Large intestine (tissue), 1 donor: ENCODE results near the gene SMPDL3B. TPM values are rescaled to one million over a fixed set of nuclear protein-coding genes. Genes with fewer than 3 reads are reported as not detected.

ENCODE experiments used
- polyA plus RNA-seq: library from polyadenylated mRNA; unstranded; fragments of 120-200 nt; gene quantifications from one replicate; pipeline ENCODE4 v1.2.1, GENCODE V29; 2013

SMPDL3B gene
- polyA plus RNA-seq, 1 donor, result 17.0 TPM

Other genes with a start within 250 kb of the SMPDL3B start
- gene FAM76A, start 209.0 kb upstream of the SMPDL3B start, polyA plus RNA-seq, result 9.7 TPM
- gene STX12, start 161.8 kb upstream of the SMPDL3B start, polyA plus RNA-seq, result 66.2 TPM
- gene PPP1R8, start 104.2 kb upstream of the SMPDL3B start, polyA plus RNA-seq, result 37.7 TPM
- 4.9 TPM for gene THEMIS2, start 62.5 kb upstream of the SMPDL3B start, polyA plus RNA-seq
- gene RPA2, start 20.4 kb upstream of the SMPDL3B start, polyA plus RNA-seq, result 30.1 TPM
- 7.8 TPM for gene XKR8, start 25.0 kb downstream of the SMPDL3B start, polyA plus RNA-seq
- 16.7 TPM for gene EYA3, start 153.6 kb downstream of the SMPDL3B start, polyA plus RNA-seq
- gene PTAFR, start 241.7 kb downstream of the SMPDL3B start, polyA plus RNA-seq, result 2.7 TPM